C4-2B (cell line): ENCODE results near the gene HTR5A.

Source experiments
- ZFX ChIP-seq: fragments of 450-650 bp; IDR thresholded peaks from 2 replicates; pipeline ENCODE4 v1.6.1; 2017
- TF ChIP-seq, protein P1 (sequence below): fragments of 450-650 bp; conservative IDR thresholded peaks from 2 replicates; pipeline ENCODE4 v1.5.1; 2017; ENCODE audit warnings: mild to moderate bottlenecking

GRCh38 chr7:155109121-155109520, 39.0 kb downstream of the HTR5A start:
- TF ChIP-seq, protein P1, sequence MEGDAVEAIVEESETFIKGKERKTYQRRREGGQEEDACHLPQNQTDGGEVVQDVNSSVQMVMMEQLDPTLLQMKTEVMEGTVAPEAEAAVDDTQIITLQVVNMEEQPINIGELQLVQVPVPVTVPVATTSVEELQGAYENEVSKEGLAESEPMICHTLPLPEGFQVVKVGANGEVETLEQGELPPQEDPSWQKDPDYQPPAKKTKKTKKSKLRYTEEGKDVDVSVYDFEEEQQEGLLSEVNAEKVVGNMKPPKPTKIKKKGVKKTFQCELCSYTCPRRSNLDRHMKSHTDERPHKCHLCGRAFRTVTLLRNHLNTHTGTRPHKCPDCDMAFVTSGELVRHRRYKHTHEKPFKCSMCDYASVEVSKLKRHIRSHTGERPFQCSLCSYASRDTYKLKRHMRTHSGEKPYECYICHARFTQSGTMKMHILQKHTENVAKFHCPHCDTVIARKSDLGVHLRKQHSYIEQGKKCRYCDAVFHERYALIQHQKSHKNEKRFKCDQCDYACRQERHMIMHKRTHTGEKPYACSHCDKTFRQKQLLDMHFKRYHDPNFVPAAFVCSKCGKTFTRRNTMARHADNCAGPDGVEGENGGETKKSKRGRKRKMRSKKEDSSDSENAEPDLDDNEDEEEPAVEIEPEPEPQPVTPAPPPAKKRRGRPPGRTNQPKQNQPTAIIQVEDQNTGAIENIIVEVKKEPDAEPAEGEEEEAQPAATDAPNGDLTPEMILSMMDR = no peak
- TF ChIP-seq ZFX = no peak
